GM18499 (cell line): ENCODE results near the gene BAG1.
A peak's percentile ranks its signal among the peaks of the same experiment; 100 is the strongest.

Source experiments
- ATAC-seq: cut with Tn5 transposase; IDR thresholded peaks from one replicate; pipeline ENCODE4 v1.9.1; 2021; ENCODE audit warnings: moderate number of reproducible peaks; ENCODE audit not compliant: insufficient read depth, unreplicated experiment

The BAG1 gene

DNA sequence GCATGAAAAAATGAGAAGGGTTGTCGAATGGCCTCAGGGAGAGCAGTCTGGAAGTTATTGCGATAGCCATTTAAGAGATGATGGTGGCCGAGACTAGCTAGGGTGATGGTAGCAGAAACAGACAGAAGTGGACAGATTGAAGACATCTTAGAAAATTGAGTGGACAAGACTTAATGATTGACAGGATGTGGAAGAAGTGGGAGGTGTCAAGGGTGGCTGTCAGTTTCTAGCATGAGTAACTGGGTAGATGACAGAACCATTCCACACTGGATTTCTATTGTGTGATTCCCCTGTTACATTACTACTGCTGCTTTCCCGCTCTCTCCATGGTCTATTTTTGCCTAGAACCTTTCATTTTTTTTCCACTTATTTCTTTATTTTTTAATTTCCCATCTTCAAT, 13.0 kb upstream of the BAG1 start:
- ATAC-seq, result no peak

DNA sequence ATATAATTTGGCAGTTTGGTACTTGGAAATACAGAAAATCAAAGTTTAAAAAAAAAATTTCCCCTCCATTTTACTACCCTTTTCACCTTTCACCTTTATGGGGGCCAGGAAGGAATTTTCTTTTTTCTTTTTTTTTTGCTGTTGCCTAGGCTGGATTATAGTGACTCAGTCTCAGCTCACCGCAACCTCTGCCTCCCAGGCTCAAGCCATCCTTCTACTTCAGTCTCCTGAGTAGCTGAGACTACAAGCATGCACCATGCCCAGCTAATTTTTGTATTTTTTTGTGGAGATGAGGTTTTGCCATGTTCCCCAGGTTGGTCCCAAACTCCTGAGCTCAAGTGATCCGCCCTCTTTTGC, 9.4 kb upstream of the BAG1 start:
- ATAC-seq, result no peak

- no peak for ATAC-seq
Measured at GRCh38 chr9:33273266-33273971, 8.9 kb upstream of the BAG1 start.

- ATAC-seq, result no peak
Measured at GRCh38 chr9:33272061-33272460, 7.6 kb upstream of the BAG1 start.

DNA sequence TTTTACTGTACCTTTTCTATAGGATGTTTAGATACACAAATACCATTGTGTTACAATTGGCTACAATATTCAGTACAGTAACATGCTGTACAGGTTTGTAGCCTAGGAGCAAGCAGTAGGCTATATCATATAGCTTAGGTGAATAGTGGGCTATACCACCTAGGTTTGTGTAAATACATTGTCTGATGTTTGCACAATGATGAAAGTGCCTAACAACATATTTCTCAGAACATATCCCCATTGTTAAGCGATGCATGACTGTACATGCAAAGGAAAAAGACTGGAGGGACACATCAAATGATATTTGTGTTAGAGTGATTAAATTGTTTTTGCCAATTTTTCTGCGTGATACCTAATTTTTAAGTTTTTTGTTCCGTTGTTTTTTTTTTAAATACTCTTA, 5.6 kb upstream of the BAG1 start:
- ATAC-seq, result no peak

DNA sequence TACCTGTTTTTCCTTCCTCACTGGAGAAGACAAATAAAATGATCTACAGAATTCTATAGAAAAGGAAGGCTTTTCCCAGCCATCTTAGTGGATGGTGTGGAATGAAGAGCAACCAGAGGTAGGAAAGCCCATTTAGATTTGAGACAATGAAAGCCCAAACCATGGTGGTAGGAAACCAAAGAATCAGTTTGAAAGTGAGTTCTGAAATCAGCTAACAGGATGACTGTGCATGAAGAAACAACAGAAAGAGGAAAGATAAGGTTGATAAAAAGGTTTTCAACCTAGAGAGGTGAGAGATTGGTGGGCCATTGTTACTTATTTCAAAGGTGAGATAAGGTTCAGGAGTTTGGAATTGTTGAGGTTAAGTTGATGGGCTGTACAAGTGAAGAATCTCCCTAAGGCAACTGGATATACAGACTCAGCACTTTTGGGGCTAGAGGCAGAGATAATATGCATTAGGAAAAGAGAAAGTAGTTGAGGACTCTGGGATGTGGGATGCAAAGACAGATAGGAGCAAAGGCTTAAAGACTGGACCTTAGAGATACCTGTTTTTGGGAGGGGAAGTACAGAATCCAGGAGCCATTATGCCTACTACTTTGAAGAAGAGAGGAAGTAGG, 2.8 kb upstream of the BAG1 start:
- no peak for ATAC-seq

DNA sequence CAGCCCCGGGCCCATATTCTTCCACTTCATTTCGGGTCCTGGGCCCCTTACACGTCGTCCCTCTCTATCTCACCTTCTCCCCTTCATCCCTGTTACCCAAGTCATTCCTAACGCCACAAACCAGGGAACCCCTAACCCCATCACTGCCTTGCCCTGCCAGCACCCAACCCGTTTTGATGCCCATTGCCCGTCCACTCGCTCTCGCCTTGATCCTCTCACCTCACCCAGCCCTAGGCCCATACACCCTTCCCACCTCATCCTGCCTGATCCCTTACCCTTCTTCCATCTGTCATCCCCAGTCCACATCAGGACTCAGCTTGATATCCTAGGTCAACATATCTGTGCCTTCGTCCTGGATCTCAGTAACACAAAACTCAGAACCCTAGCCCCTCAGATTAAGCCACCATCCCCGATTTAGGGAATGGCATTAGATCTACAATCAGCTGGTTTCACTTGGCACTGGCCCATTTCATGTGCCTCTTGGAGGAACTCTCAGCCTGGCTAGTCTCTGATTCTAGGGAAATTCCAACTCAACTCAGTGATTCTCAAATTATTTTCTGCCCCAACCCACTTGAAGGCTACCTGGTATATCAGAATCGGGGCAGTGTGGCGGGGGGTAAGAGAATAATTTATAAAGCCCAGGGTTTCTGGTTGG, 830 bp upstream of the BAG1 start:
- no peak for ATAC-seq

DNA sequence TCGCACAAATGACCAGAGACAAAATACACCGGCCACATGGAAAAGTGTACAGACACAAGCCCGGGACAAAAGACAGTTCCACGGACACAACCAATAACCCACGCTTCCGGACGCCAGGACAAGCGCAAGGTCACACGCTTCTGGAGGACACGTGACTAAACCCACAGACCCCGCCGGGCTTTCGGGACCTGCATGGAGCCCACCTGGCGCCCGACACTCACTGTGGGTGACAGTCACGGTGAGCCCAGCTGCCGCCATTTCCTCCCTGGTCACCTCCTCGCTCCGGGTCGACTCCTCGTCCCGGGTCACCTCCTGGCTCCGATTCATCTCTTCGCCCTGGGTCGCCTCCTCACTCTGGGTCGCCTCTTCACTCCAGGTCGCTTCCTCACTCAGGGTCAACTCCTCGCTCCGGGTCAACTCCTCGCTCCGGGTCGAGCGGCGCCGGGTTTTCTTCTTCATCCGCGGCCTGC, 470 bp downstream of the BAG1 start:
- peak; percentile 13 for ATAC-seq

GRCh38 chr9:33263131-33264002, 1.1 kb downstream of the BAG1 start:
- ATAC-seq, result no peak

DNA sequence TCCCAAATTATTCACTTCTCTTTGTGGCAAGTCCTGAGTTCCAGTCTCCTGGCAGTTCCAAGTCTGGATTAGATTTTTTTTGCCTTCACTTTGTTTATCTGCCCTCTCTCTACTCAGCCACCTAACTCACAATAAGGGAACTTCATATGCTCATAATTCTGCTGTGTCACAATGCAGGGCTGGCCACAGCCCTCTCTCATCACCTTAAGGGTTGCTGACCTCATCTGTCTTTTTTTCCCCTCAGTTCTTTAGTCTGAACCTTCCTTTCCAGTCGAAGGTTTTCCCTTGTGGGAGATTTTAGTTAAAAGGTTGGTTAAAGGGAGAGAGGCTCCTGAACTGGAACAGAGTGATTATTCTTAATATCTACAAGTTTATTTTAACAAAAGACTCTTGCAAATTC, 4.1 kb downstream of the BAG1 start:
- no peak for ATAC-seq

DNA sequence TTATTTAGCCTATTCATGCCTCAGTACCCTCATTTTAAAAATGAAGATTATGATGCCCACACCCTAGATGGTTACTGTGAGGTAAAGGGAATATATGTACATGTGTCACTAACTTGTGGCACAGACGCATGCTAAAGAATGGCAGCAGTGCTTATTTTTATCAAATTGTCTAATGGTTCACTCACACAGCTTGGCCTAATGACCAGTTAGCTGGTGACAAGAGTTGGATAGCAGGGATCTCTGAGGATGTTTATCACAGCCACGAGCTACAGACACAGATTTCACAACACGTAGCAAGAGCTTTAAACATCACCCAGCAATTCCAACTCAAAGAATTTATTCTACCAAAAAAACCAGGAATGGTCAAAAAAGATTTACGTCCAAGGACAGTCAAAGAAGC, 7.2 kb downstream of the BAG1 start:
- ATAC-seq, result no peak

GRCh38 chr9:33256236-33256635, 8.3 kb downstream of the BAG1 start:
- no peak for ATAC-seq

DNA sequence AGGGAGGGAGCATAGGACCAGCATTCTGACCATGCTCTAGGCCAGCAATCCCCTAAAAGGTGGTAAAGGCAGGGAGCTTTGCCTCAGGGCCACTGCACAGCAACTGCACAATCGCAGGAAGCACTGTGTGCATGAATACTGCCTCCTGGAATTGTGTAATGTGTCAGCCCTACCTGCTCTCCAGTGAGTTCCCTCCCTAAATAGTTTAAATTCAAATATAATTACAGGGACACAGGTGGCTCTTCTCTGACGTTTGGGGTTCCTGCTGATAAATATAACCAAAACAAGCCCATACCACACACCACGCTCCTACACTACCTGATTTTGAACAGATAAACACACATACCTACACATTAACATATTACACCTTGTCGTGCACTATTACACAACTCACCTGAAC, 9.0 kb downstream of the BAG1 start:
- ATAC-seq, result no peak

DNA sequence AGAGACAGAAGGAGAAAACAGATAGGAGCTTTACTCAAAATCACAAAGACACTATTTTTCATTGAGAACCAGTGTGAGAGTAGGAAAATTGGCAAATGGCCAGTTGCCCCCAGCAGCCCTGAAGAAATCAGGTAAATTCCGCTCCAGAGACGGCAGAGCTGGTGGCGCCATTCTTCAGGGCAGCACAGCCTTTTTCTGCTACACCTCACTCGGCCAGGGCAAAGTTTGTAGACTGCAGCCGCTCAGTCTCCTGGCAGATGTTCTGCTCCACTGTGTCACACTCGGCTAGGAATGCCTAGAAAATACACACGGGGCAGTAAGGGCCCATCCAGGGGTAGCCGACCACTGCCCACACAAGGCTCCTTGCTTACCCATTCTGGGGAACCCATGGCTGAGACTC, 9.5 kb downstream of the BAG1 start:
- no peak for ATAC-seq

- no peak for ATAC-seq
Measured at GRCh38 chr9:33254211-33254610, 10.3 kb downstream of the BAG1 start.

DNA sequence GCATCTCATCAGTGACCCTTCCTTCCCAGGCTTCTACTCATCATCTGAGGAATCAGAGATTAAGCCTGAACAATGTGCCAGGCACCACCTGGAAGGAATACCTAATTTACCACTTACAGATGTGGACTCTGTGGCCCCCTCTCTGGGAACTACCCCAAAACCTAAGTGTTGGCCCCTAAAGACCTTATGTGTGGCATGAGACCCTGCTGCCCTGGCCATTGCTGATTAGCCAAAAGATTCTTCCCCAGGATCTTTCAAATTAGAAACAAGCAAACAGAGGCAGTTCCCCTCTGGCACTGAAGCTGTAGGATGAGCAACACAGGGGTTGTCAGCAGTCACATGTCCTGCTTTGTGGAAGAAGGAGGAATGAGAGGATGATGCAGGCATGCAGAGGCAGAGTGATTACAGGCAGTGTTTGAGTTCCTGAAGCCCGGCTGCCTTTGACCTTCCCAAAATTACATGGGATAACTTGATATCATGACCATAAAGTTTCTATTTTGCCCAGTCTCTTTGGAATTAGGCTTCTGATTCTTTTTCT, 14.0 kb downstream of the BAG1 start:
- ATAC-seq, result no peak

DNA sequence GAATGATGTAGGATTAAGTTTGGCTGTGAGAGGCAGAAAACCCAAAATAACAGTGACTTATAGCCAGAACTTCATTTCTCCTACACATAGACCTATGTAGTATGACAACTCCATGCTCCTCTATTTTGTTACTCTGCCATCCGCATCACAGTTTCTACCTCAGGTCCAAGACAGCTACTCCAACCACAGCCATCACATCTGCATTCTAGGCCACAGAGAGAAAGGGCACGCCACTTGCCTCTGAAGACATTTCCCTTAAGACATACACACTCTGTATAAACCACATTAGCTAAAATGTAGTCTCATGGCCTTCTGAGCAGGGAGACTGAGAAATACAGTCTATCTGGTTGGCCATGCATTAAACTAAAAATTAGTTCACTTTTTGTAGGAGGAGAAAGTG, 14.5 kb downstream of the BAG1 start:
- ATAC-seq, result no peak

DNA sequence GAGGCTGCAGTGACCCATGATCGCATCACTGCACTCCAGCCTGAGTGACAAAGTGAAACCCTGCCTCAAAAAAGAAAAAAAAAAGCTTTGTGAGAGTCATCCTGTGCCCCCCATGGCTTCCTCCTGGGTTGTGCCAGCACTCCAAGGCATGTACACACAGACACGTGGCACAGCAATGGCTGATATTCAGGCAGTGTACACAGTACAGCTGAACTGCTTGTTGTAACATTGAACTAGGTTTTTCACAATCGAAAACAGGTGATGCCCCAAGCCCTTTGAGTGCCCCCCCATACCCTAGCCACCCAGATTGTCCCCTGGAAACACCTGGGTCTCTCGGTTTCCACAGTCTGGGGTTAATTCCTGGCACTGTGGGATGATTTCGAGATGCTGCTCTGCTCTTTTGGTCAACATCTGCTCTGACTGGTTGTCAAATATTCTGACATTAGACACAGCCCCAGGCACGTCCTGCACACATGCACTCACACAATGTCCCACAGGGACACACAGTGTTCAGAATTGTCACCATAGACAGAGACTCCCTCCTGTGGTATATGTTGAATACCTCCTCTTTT, 15.3 kb downstream of the BAG1 start:
- no peak for ATAC-seq

GRCh38 chr9:33248606-33249005, 15.9 kb downstream of the BAG1 start:
- ATAC-seq, result no peak

DNA sequence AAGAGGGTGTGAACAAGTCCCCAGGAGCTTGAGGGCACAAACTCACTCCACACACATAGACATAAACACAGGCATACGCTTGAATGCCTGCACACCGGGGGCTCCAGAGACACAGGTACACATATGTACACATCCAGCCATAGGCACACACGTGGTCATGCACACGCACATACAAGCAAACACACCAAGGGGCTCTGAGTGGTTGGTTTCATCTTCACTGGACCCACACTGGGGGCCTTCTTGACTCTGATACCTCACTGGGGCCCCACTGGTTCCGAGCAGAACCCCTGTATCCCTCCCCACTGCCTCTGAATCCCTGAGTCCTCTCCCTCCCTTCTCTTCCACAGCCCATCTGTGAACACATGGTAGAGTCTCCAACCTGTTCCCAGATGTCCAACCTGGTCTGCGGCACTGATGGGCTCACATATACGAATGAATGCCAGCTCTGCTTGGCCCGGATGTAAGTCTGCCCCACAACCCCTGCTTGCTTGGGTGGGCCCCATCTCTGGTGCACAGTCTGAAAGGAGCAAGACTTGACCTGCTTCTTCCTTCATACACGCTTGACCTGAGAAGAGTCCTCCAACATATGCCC, 18.1 kb downstream of the BAG1 start:
- ATAC-seq, result no peak
